PC-9 (cell line): ENCODE results near the gene KIAA1958.
A peak's percentile ranks its signal among the peaks of the same experiment; 100 is the strongest.

ENCODE experiments used
- EZH2 ChIP-seq: fragments of 200-600 bp; sonication (generic); IDR thresholded peaks from 2 replicates; pipeline ENCODE4 v1.8.0; 2017; ENCODE audit warnings: antibody characterized with exemption, low read depth
- TF ChIP-seq, protein P1 (sequence below): fragments of 200-600 bp; sonication (generic); conservative IDR thresholded peaks from 2 replicates; pipeline ENCODE4 v1.6.1; 2017; ENCODE audit warnings: mixed run types, antibody characterized with exemption, mild to moderate bottlenecking, moderate library complexity

DNA sequence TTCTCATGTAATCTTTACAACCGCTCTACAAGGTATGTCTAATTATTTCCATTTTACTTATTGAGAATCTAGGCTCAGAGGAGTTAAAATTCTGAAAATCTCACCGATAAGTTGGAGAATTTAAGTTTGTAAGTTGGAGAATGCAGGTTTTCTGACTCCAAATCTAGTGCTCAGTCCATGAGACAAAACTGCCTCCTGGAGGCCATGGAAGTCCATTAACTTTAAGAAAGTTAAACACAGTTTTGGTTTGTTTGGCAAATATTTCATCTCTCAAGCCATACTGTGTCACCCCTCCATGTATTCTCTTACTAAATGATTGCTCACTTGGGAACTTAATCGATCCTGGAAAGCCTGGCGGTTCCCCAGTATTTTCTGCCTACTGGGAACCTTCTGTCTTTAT is 178.7 kb downstream of the KIAA1958 start:
- TF ChIP-seq, protein P1, sequence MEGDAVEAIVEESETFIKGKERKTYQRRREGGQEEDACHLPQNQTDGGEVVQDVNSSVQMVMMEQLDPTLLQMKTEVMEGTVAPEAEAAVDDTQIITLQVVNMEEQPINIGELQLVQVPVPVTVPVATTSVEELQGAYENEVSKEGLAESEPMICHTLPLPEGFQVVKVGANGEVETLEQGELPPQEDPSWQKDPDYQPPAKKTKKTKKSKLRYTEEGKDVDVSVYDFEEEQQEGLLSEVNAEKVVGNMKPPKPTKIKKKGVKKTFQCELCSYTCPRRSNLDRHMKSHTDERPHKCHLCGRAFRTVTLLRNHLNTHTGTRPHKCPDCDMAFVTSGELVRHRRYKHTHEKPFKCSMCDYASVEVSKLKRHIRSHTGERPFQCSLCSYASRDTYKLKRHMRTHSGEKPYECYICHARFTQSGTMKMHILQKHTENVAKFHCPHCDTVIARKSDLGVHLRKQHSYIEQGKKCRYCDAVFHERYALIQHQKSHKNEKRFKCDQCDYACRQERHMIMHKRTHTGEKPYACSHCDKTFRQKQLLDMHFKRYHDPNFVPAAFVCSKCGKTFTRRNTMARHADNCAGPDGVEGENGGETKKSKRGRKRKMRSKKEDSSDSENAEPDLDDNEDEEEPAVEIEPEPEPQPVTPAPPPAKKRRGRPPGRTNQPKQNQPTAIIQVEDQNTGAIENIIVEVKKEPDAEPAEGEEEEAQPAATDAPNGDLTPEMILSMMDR, result peak; percentile 36; the same call in 1 of the 2 replicates
- no peak for TF ChIP-seq EZH2
